RWPE2 (cell line): Measurements from ENCODE around the gene TENM4.

ENCODE experiments used
- ATAC-seq: fragments of 200-7000 bp; cut with Tn5 transposase; 3 replicates; pipeline ENCODE4 v1.9.1; 2021; ENCODE audit warnings: low read depth
- DNase-seq: peaks from one replicate; pipeline ENCODE4 v3.0.0-alpha.2; 2020; ENCODE audit warnings: low spot score
- H3K27ac ChIP-seq: fragments of 450-650 bp; 2 replicates; pipeline ENCODE4 v1.5.1; 2017; ENCODE audit warnings: mild to moderate bottlenecking; ENCODE audit not compliant: poor library complexity, severe bottlenecking
- H3K27me3 ChIP-seq: fragments of 250-450 bp; sonication (Bioruptor Pico); 2 replicates; pipeline ENCODE4 v1.5.1; 2021; ENCODE audit warnings: mild to moderate bottlenecking, moderate library complexity; ENCODE audit not compliant: insufficient read depth, poor library complexity, severe bottlenecking
- H3K36me3 ChIP-seq: fragments of 250-450 bp; sonication (Bioruptor Pico); 2 replicates; pipeline ENCODE4 v1.5.1; 2020; ENCODE audit warnings: low read depth, mild to moderate bottlenecking, moderate library complexity
- H3K4me1 ChIP-seq: fragments of 250-450 bp; sonication (Bioruptor Pico); 2 replicates; pipeline ENCODE4 v1.5.1; 2021; ENCODE audit warnings: mild to moderate bottlenecking, moderate library complexity; ENCODE audit not compliant: insufficient read depth, poor library complexity, severe bottlenecking
- H3K4me3 ChIP-seq: fragments of 250-450 bp; sonication (Bioruptor Pico); 2 replicates; pipeline ENCODE4 v1.5.1; 2021; ENCODE audit warnings: mild to moderate bottlenecking, moderate library complexity; ENCODE audit not compliant: severe bottlenecking
- H3K9me3 ChIP-seq: fragments of 250-450 bp; sonication (Bioruptor Pico); 2 replicates; pipeline ENCODE4 v1.5.1; 2021; ENCODE audit warnings: mild to moderate bottlenecking, moderate library complexity; ENCODE audit not compliant: severe bottlenecking
- CTCF ChIP-seq: fragments of 450-650 bp; IDR thresholded peaks from one replicate; pipeline ENCODE4 v1.5.1; 2017; ENCODE audit warnings: mild to moderate bottlenecking, moderate library complexity; ENCODE audit not compliant: poor library complexity, severe bottlenecking

TENM4 gene

GRCh38 chr11:79392161-79392560 is 48.7 kb downstream of the TENM4 start:
- DNase-seq (no peak), ATAC-seq (no peak)
- no peaks in the 10 kb centered on the region for H3K36me3 ChIP-seq
- no peak overlapping the region for H3K27ac ChIP-seq
- no peaks in the 10 kb centered on the region for H3K27me3 ChIP-seq
- TF ChIP-seq CTCF: no peak
- no peak overlapping the region for H3K4me3 ChIP-seq
- no peaks in the 10 kb centered on the region for H3K9me3 ChIP-seq
- no peaks in the 10 kb centered on the region for H3K4me1 ChIP-seq

- no peaks in the 10 kb centered on the region for H3K27me3 ChIP-seq
- H3K4me3 ChIP-seq: no peak overlapping the region
- no peak for TF ChIP-seq CTCF
- no peaks in the 10 kb centered on the region for H3K4me1 ChIP-seq
- H3K9me3 ChIP-seq: no peaks in the 10 kb centered on the region
- DNase-seq (no peak), ATAC-seq (no peak)
- no peaks in the 10 kb centered on the region for H3K36me3 ChIP-seq
- H3K27ac ChIP-seq: no peak overlapping the region
These were observed 49.9 kb downstream of the TENM4 start for GRCh38 chr11:79390923-79391322.

GRCh38 chr11:79390477-79390876 is 50.4 kb downstream of the TENM4 start:
- ATAC-seq (no peak), DNase-seq (no peak)
- Histone ChIP-seq H3K36me3 (no peaks in the 10 kb centered on the region), H3K27ac (no peak overlapping the region), H3K4me3 (no peak overlapping the region), H3K9me3 (no peaks in the 10 kb centered on the region), H3K27me3 (no peaks in the 10 kb centered on the region), H3K4me1 (no peaks in the 10 kb centered on the region)
- TF ChIP-seq CTCF: no peak

DNA sequence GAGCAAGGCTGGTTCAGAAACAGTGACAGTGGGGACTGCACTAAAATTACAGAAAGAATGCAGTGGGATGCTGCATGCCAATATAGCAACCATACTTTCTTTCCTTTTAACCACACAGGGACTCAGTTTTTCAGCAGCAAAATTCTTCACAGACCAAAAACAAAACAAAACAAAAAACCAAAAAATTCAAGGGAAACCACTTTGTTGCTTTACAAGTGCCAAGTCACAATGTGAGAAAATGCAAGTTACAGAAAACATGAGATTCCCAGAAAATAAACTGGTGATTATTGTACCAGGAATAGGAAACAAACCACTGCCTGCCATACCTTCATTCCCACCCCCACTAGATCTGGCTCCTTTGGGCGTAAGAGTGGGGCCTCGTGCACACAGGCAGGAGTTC is 52.6 kb downstream of the TENM4 start:
- no peak for TF ChIP-seq CTCF
- Histone ChIP-seq H3K4me1 (no peaks in the 10 kb centered on the region), H3K27ac (no peak overlapping the region), H3K9me3 (no peaks in the 10 kb centered on the region), H3K27me3 (no peaks in the 10 kb centered on the region), H3K36me3 (no peaks in the 10 kb centered on the region), H3K4me3 (no peak overlapping the region)
- no peak for DNase-seq
- no peak for ATAC-seq

GRCh38 chr11:79383874-79384273 is 57.0 kb downstream of the TENM4 start:
- no peak for DNase-seq
- H3K4me1 ChIP-seq: no peaks in the 10 kb centered on the region
- H3K27me3 ChIP-seq: no peaks in the 10 kb centered on the region
- H3K36me3 ChIP-seq: no peaks in the 10 kb centered on the region
- ATAC-seq: no peak
- no peak overlapping the region for H3K4me3 ChIP-seq
- no peak overlapping the region for H3K27ac ChIP-seq
- no peak for TF ChIP-seq CTCF
- H3K9me3 ChIP-seq: no peaks in the 10 kb centered on the region
